Central memory CD8-positive, alpha-beta T cell (primary cell): ENCODE measurements around the gene TCHH.

Experiments used
- ATAC-seq: fragments of 150-1000 bp; cut with Tn5 transposase; replicated peaks from 2 replicates; pipeline ENCODE4 v1.10.0; 2022; ENCODE audit warnings: mild to moderate bottlenecking, moderate FRiP score, moderate number of reproducible peaks; ENCODE audit not compliant: poor library complexity, severe bottlenecking; ENCODE audit errors: extremely low read depth
- DNase-seq, 2 donors: peaks; one replicate each; pipeline ENCODE4 v3.0.0; 2021; ENCODE audit warnings: low spot score in 2 of 2
- H3K27ac Mint-ChIP-seq: one replicate; pipeline ENCODE4 v1.8.0; 2022; ENCODE audit warnings: low read depth, mild to moderate bottlenecking, moderate library complexity, mixed read lengths
- H3K27me3 Mint-ChIP-seq: one replicate; pipeline ENCODE4 v1.8.0; 2022; ENCODE audit warnings: mixed read lengths
- H3K36me3 Mint-ChIP-seq: one replicate; pipeline ENCODE4 v1.8.0; 2022; ENCODE audit warnings: mild to moderate bottlenecking, moderate library complexity, mixed read lengths; ENCODE audit not compliant: insufficient read depth
- H3K4me1 Mint-ChIP-seq: one replicate; pipeline ENCODE4 v1.8.0; 2022; ENCODE audit warnings: mixed read lengths
- H3K4me3 Mint-ChIP-seq: one replicate; pipeline ENCODE4 v1.8.0; 2022; ENCODE audit warnings: mild to moderate bottlenecking, moderate library complexity, mixed read lengths
- H3K9me3 Mint-ChIP-seq: one replicate; pipeline ENCODE4 v1.8.0; 2022; ENCODE audit warnings: mixed read lengths

Gene TCHH

GRCh38 chr1:152141971-152142584, 26.8 kb upstream of the TCHH start:
- no peaks in the 10 kb centered on the region for H3K4me1 Mint-ChIP-seq
- ATAC-seq (no peak), DNase-seq (no peak)
- no peaks in the 10 kb centered on the region for H3K9me3 Mint-ChIP-seq
- peaks cover 60% of the 10 kb centered on the region for H3K27me3 Mint-ChIP-seq
- no peak overlapping the region for H3K4me3 Mint-ChIP-seq
- no peaks in the 10 kb centered on the region for H3K36me3 Mint-ChIP-seq
- no peak overlapping the region for H3K27ac Mint-ChIP-seq

GRCh38 chr1:152137215-152137614, 22.0 kb upstream of the TCHH start:
- H3K4me1 Mint-ChIP-seq = no peaks in the 10 kb centered on the region
- no peaks in the 10 kb centered on the region for H3K36me3 Mint-ChIP-seq
- no peak for ATAC-seq
- peaks cover 74% of the 10 kb centered on the region for H3K27me3 Mint-ChIP-seq
- no peak for DNase-seq
- H3K9me3 Mint-ChIP-seq = peaks cover 6% of the 10 kb centered on the region
- H3K27ac Mint-ChIP-seq = no peak overlapping the region
- no peak overlapping the region for H3K4me3 Mint-ChIP-seq

GRCh38 chr1:152130186-152130585, 14.9 kb upstream of the TCHH start:
- no peak overlapping the region for H3K27ac Mint-ChIP-seq
- ATAC-seq = no peak

GRCh38 chr1:152127673-152128072, 12.4 kb upstream of the TCHH start:
- ATAC-seq = no peak
- Mint-ChIP-seq H3K27me3 (peaks cover 70% of the 10 kb centered on the region), H3K36me3 (no peaks in the 10 kb centered on the region), H3K4me1 (no peaks in the 10 kb centered on the region), H3K27ac (no peak overlapping the region), H3K9me3 (no peaks in the 10 kb centered on the region), H3K4me3 (no peak overlapping the region)
- no peak for DNase-seq

More at GRCh38 chr1:152130186-152130585, 14.9 kb upstream of the TCHH start:
- no peaks in the 10 kb centered on the region for H3K36me3 Mint-ChIP-seq
- no peaks in the 10 kb centered on the region for H3K4me1 Mint-ChIP-seq
- peaks cover 86% of the 10 kb centered on the region for H3K27me3 Mint-ChIP-seq
- H3K9me3 Mint-ChIP-seq = peaks cover 6% of the 10 kb centered on the region
- no peak for DNase-seq
- no peak overlapping the region for H3K4me3 Mint-ChIP-seq

- H3K27ac Mint-ChIP-seq = no peak overlapping the region
- ATAC-seq (no peak), DNase-seq (no peak)
- peaks cover 74% of the 10 kb centered on the region for H3K27me3 Mint-ChIP-seq
- no peaks in the 10 kb centered on the region for H3K4me1 Mint-ChIP-seq
- no peak overlapping the region for H3K4me3 Mint-ChIP-seq
- no peaks in the 10 kb centered on the region for H3K36me3 Mint-ChIP-seq
- no peaks in the 10 kb centered on the region for H3K9me3 Mint-ChIP-seq
These were observed 10.7 kb upstream of the TCHH start for GRCh38 chr1:152125834-152126443.

- Mint-ChIP-seq H3K36me3 (no peaks in the 10 kb centered on the region), H3K27me3 (peaks cover 58% of the 10 kb centered on the region), H3K4me1 (no peaks in the 10 kb centered on the region), H3K4me3 (no peak overlapping the region), H3K27ac (no peak overlapping the region), H3K9me3 (no peaks in the 10 kb centered on the region)
- ATAC-seq (no peak), DNase-seq (no peak)
These were observed 3.7 kb upstream of the TCHH start for GRCh38 chr1:152118915-152119314.

GRCh38 chr1:152112885-152113432, 2.3 kb downstream of the TCHH start:
- Mint-ChIP-seq H3K9me3 (no peaks in the 10 kb centered on the region), H3K4me3 (no peak overlapping the region), H3K36me3 (peaks cover under 1% of the 10 kb centered on the region), H3K4me1 (peaks cover 4% of the 10 kb centered on the region), H3K27ac (no peak overlapping the region), H3K27me3 (peaks cover 18% of the 10 kb centered on the region)
- DNase-seq (no peak), ATAC-seq (no peak)

- peaks cover 16% of the 10 kb centered on the region for H3K27me3 Mint-ChIP-seq
- H3K4me1 Mint-ChIP-seq = peaks cover 7% of the 10 kb centered on the region
- H3K36me3 Mint-ChIP-seq = peaks cover 3% of the 10 kb centered on the region
- no peaks in the 10 kb centered on the region for H3K9me3 Mint-ChIP-seq
- DNase-seq (no peak), ATAC-seq (no peak)
- H3K27ac Mint-ChIP-seq = no peak overlapping the region
- H3K4me3 Mint-ChIP-seq = no peak overlapping the region
These were observed 3.0 kb downstream of the TCHH start for GRCh38 chr1:152112101-152112884.

- no peak overlapping the region for H3K4me3 Mint-ChIP-seq
- no peak overlapping the region for H3K27ac Mint-ChIP-seq
- H3K27me3 Mint-ChIP-seq = peaks cover 8% of the 10 kb centered on the region
- peaks cover 7% of the 10 kb centered on the region for H3K4me1 Mint-ChIP-seq
- H3K36me3 Mint-ChIP-seq = peaks cover 3% of the 10 kb centered on the region
- H3K9me3 Mint-ChIP-seq = no peaks in the 10 kb centered on the region
- no peak for DNase-seq
- peak; percentile 41 for ATAC-seq
These were observed 3.7 kb downstream of the TCHH start for GRCh38 chr1:152111515-152111968.

- ATAC-seq (peak; percentile 50), DNase-seq (no peak)
- H3K4me3 Mint-ChIP-seq = no peak overlapping the region
- H3K27ac Mint-ChIP-seq = no peak overlapping the region
- peaks cover 3% of the 10 kb centered on the region for H3K36me3 Mint-ChIP-seq
- H3K9me3 Mint-ChIP-seq = no peaks in the 10 kb centered on the region
- peaks cover 7% of the 10 kb centered on the region for H3K4me1 Mint-ChIP-seq
- H3K27me3 Mint-ChIP-seq = peaks cover 3% of the 10 kb centered on the region
These were observed 4.3 kb downstream of the TCHH start for GRCh38 chr1:152110860-152111514.

GRCh38 chr1:152110365-152110859, 4.8 kb downstream of the TCHH start:
- ATAC-seq (peak; percentile 46), DNase-seq (no peak)
- Mint-ChIP-seq H3K4me3 (no peak overlapping the region), H3K9me3 (no peaks in the 10 kb centered on the region), H3K36me3 (peaks cover 3% of the 10 kb centered on the region), H3K4me1 (peaks cover 7% of the 10 kb centered on the region), H3K27me3 (no peaks in the 10 kb centered on the region), H3K27ac (no peak overlapping the region)

- no peaks in the 10 kb centered on the region for H3K9me3 Mint-ChIP-seq
- H3K27ac Mint-ChIP-seq = no peak overlapping the region
- H3K27me3 Mint-ChIP-seq = no peaks in the 10 kb centered on the region
- DNase-seq = no peak
- peaks cover 7% of the 10 kb centered on the region for H3K4me1 Mint-ChIP-seq
- no peak overlapping the region for H3K4me3 Mint-ChIP-seq
- no peak for ATAC-seq
- peaks cover 3% of the 10 kb centered on the region for H3K36me3 Mint-ChIP-seq
These were observed 5.3 kb downstream of the TCHH start for GRCh38 chr1:152109998-152110294.
